ENCODE results near the gene BANF2.

Gene BANF2

GRCh38 chr20:17757496-17757895, 57.7 kb downstream of the BANF2 start:
- H3K4me3 ChIP-seq (ENCODE audit: control insufficient read depth, low read depth, low read length), result no peak overlapping the region
- no peak for DNase-seq (ENCODE audit: low read depth)
- TF ChIP-seq CTCF (conservative IDR thresholded peaks at IDR 0.05; ENCODE audit: control insufficient read depth, insufficient read depth, low read depth, low read length), result no peak

GRCh38 chr20:17758010-17758409, 58.2 kb downstream of the BANF2 start:
- no peak overlapping the region for H3K4me3 ChIP-seq (ENCODE audit: control insufficient read depth, low read depth, low read length)
- no peak for DNase-seq (ENCODE audit: low read depth)
- TF ChIP-seq CTCF (conservative IDR thresholded peaks at IDR 0.05; ENCODE audit: control insufficient read depth, insufficient read depth, low read depth, low read length), result no peak

- DNase-seq (ENCODE audit: low read depth), result no peak
Measured at GRCh38 chr20:17758512-17758911, 58.7 kb downstream of the BANF2 start.

GRCh38 chr20:17759449-17759848, 59.7 kb downstream of the BANF2 start:
- no peak for DNase-seq (ENCODE audit: low read depth)
- no peak for TF ChIP-seq CTCF (conservative IDR thresholded peaks at IDR 0.05; ENCODE audit: control insufficient read depth, insufficient read depth, low read depth, low read length)
- H3K4me3 ChIP-seq (ENCODE audit: control insufficient read depth, low read depth, low read length), result no peak overlapping the region

More at GRCh38 chr20:17758512-17758911, 58.7 kb downstream of the BANF2 start:
- no peak overlapping the region for H3K4me3 ChIP-seq (ENCODE audit: control insufficient read depth, low read depth, low read length)
- TF ChIP-seq CTCF (conservative IDR thresholded peaks at IDR 0.05; ENCODE audit: control insufficient read depth, insufficient read depth, low read depth, low read length), result no peak

DNA sequence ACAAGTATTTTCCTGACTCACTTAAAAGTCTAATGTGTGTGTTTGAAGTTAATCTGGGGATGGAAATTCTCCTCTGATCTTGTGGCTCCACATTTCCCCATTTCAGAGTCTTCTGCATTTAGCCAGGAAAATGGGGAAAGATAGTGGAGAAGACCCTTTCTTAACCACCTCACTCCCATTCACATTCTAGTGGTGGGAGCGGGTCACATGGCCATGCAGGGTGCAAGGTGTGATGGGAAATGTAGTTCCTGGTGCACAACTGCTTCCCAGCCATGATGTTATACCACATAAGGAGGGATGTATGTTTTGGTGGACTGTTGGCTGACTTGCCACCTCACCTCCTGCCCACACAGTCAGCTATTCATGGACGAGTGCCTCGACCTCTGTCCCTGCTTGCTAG, 61.8 kb downstream of the BANF2 start:
- H3K4me3 ChIP-seq (ENCODE audit: control insufficient read depth, low read depth, low read length), result no peak overlapping the region
- DNase-seq (ENCODE audit: low read depth), result peak; percentile 15
- TF ChIP-seq CTCF (conservative IDR thresholded peaks at IDR 0.05; ENCODE audit: control insufficient read depth, insufficient read depth, low read depth, low read length), result no peak

GRCh38 chr20:17762243-17762872, 62.6 kb downstream of the BANF2 start:
- DNase-seq (ENCODE audit: low read depth), result no peak
- no peak for TF ChIP-seq CTCF (conservative IDR thresholded peaks at IDR 0.05; ENCODE audit: control insufficient read depth, insufficient read depth, low read depth, low read length)
- H3K4me3 ChIP-seq (ENCODE audit: control insufficient read depth, low read depth, low read length), result no peak overlapping the region

Measured in fibroblast of mammary gland (primary cell).